Mesothelial cell of epicardium (in vitro differentiated cells): ENCODE data around the gene POU2F1. TPM values are rescaled to one million over a fixed set of nuclear protein-coding genes. Genes with fewer than 3 reads are reported as not detected.

Experiments
- DNase-seq, 2 experiments: peaks; one replicate each; pipeline ENCODE4 v3.0.0; 2021; ENCODE audit warnings: low spot score in 2 of 2; ENCODE audit not compliant: unreplicated experiment in 2 of 2
- H3K27ac Mint-ChIP-seq: 2 replicates; pipeline ENCODE4 v1.8.0; 2021; ENCODE audit warnings: mixed read lengths
- H3K27me3 Mint-ChIP-seq: 2 replicates; pipeline ENCODE4 v1.8.0; 2021; ENCODE audit warnings: low read depth, mixed read lengths
- H3K36me3 Mint-ChIP-seq: 2 replicates; pipeline ENCODE4 v1.8.0; 2021; ENCODE audit warnings: mixed read lengths
- H3K4me1 Mint-ChIP-seq: 2 replicates; pipeline ENCODE4 v1.8.0; 2021; ENCODE audit warnings: mixed read lengths
- H3K4me3 Mint-ChIP-seq: 2 replicates; pipeline ENCODE4 v1.8.0; 2021; ENCODE audit warnings: mild to moderate bottlenecking, moderate library complexity, mixed read lengths
- H3K9me3 Mint-ChIP-seq: 2 replicates; pipeline ENCODE4 v1.8.0; 2021; ENCODE audit warnings: mixed read lengths
- CTCF ChIP-seq: fragments of 200-600 bp; sonication (generic); IDR thresholded peaks from one replicate; pipeline ENCODE4 v1.5.0; 2021; ENCODE audit warnings: antibody characterized with exemption; ENCODE audit not compliant: unreplicated experiment
- total RNA-seq: library from RNA; stranded (reverse); gene quantifications from 3 replicates; pipeline ENCODE4 v1.2.1, GENCODE V29; 2021

The POU2F1 gene
- total RNA-seq, 1 donor from 2014 or later: 32.8 TPM

GRCh38 chr1:167442854-167443565 lies 222.3 kb downstream of the POU2F1 start:
- Mint-ChIP-seq H3K27ac (no peak overlapping the region), H3K4me3 (no peak overlapping the region), H3K27me3 (peaks cover 43% of the 10 kb centered on the region), H3K36me3 (no peaks in the 10 kb centered on the region), H3K4me1 (no peaks in the 10 kb centered on the region), H3K9me3 (no peaks in the 10 kb centered on the region)
- no peak for TF ChIP-seq CTCF
- DNase-seq: no peak

GRCh38 chr1:167443757-167444156 lies 223.1 kb downstream of the POU2F1 start:
- no peak for TF ChIP-seq CTCF
- H3K36me3 Mint-ChIP-seq: no peaks in the 10 kb centered on the region
- H3K9me3 Mint-ChIP-seq: no peaks in the 10 kb centered on the region
- no peak for DNase-seq
- peaks cover 36% of the 10 kb centered on the region for H3K27me3 Mint-ChIP-seq
- no peak overlapping the region for H3K27ac Mint-ChIP-seq
- H3K4me1 Mint-ChIP-seq: no peaks in the 10 kb centered on the region
- no peak overlapping the region for H3K4me3 Mint-ChIP-seq

- TF ChIP-seq CTCF: no peak
- Mint-ChIP-seq H3K4me1 (no peaks in the 10 kb centered on the region), H3K27ac (no peak overlapping the region), H3K9me3 (no peaks in the 10 kb centered on the region), H3K4me3 (no peak overlapping the region), H3K36me3 (no peaks in the 10 kb centered on the region), H3K27me3 (peaks cover 20% of the 10 kb centered on the region)
- no peak for DNase-seq
These were observed 226.3 kb downstream of the POU2F1 start for GRCh38 chr1:167446966-167447365.

GRCh38 chr1:167447521-167448136 lies 226.9 kb downstream of the POU2F1 start:
- peaks cover 23% of the 10 kb centered on the region for H3K27me3 Mint-ChIP-seq
- TF ChIP-seq CTCF: no peak
- no peak overlapping the region for H3K4me3 Mint-ChIP-seq
- no peaks in the 10 kb centered on the region for H3K36me3 Mint-ChIP-seq
- no peak overlapping the region for H3K27ac Mint-ChIP-seq
- no peak for DNase-seq
- no peaks in the 10 kb centered on the region for H3K9me3 Mint-ChIP-seq
- H3K4me1 Mint-ChIP-seq: no peaks in the 10 kb centered on the region

- Mint-ChIP-seq H3K36me3 (no peaks in the 10 kb centered on the region), H3K4me1 (no peaks in the 10 kb centered on the region), H3K27ac (no peak overlapping the region), H3K4me3 (no peak overlapping the region), H3K27me3 (peaks cover 26% of the 10 kb centered on the region), H3K9me3 (no peaks in the 10 kb centered on the region)
- DNase-seq: no peak
- TF ChIP-seq CTCF: no peak
These were observed 230.2 kb downstream of the POU2F1 start for GRCh38 chr1:167450843-167451242.
